Neural cell (in vitro differentiated cells): ENCODE data around the gene ARL14EPL. TPM values are rescaled to one million over a fixed set of nuclear protein-coding genes. Genes with fewer than 3 reads are reported as not detected.

Experiments
- H2AFZ ChIP-seq: fragments of 200-600, 300-800 bp; sonication (generic), shearing (Covaris generic); 2 replicates; pipeline ENCODE4 v1.6.0; 2014; ENCODE audit warnings: low read depth, mild to moderate bottlenecking, antibody characterized with exemption, low read length, moderate library complexity
- H3F3A ChIP-seq: fragments of 200-600 bp; shearing (Covaris generic); 2 replicates; pipeline ENCODE4 v1.6.1; 2016; ENCODE audit warnings: mild to moderate bottlenecking, moderate library complexity, mixed read lengths, antibody characterized with exemption, low read length; ENCODE audit not compliant: insufficient read depth, poor library complexity, severe bottlenecking
- H3K27ac ChIP-seq: fragments of 200-600, 300-800 bp; sonication (generic), shearing (Covaris generic); 2 replicates; pipeline ENCODE4 v1.5.1; 2014; ENCODE audit warnings: mild to moderate bottlenecking, low read length, moderate library complexity
- H3K27me3 ChIP-seq: fragments of 300-800, 200-600 bp; sonication (generic), shearing (Covaris generic); 2 replicates; pipeline ENCODE4 v1.6.0; 2014; ENCODE audit warnings: mild to moderate bottlenecking, low read depth, low read length, moderate library complexity; ENCODE audit not compliant: insufficient read depth
- H3K36me3 ChIP-seq: fragments of 300-800, 200-600 bp; sonication (generic), shearing (Covaris generic); 2 replicates; pipeline ENCODE4 v1.5.1; 2014; ENCODE audit warnings: mild to moderate bottlenecking, antibody characterized with exemption, low read length, moderate library complexity; ENCODE audit not compliant: insufficient read depth
- H3K4me2 ChIP-seq: fragments of 300-800, 200-600 bp; sonication (generic), shearing (Covaris generic); 2 replicates; pipeline ENCODE4 v1.6.0; 2014; ENCODE audit warnings: mild to moderate bottlenecking, low read length
- H3K4me3 ChIP-seq: fragments of 300-800, 200-600 bp; sonication (generic), shearing (Covaris generic); 2 replicates; pipeline ENCODE4 v1.5.1; 2014; ENCODE audit warnings: mild to moderate bottlenecking, low read length, moderate library complexity
- H3K79me2 ChIP-seq: fragments of 200-600 bp; shearing (Covaris generic); replicated peaks from 2 replicates; pipeline ENCODE4 v1.6.0; 2014; ENCODE audit warnings: mild to moderate bottlenecking, low read length, moderate library complexity; ENCODE audit not compliant: insufficient read depth
- H3K9ac ChIP-seq: fragments of 300-800, 200-600 bp; sonication (generic), shearing (Covaris generic); 2 replicates; pipeline ENCODE4 v1.6.1; 2016; ENCODE audit warnings: mild to moderate bottlenecking, low read length, mixed read lengths
- H3K9me2 ChIP-seq: fragments of 200-600 bp; shearing (Covaris generic); 2 replicates; pipeline ENCODE4 v1.6.1; 2016; ENCODE audit warnings: mild to moderate bottlenecking, low read length, mixed read lengths; ENCODE audit not compliant: insufficient read depth
- H3K9me3 ChIP-seq: fragments of 200-600, 300-800 bp; sonication (generic), shearing (Covaris generic); 2 replicates; pipeline ENCODE4 v1.6.1; 2016; ENCODE audit warnings: mild to moderate bottlenecking, mixed run types, low read length, moderate library complexity, mixed read lengths
- H4K20me1 ChIP-seq: fragments of 200-600 bp; shearing (Covaris generic); 2 replicates; pipeline ENCODE4 v1.6.1; 2016; ENCODE audit warnings: mild to moderate bottlenecking, mixed run types; ENCODE audit not compliant: insufficient read depth
- CTCF ChIP-seq: fragments of 450-650 bp; IDR thresholded peaks from 2 replicates; pipeline ENCODE4 v1.5.1; 2014; ENCODE audit warnings: antibody characterized with exemption, mild to moderate bottlenecking, moderate library complexity; ENCODE audit not compliant: poor library complexity, severe bottlenecking
- EP300 ChIP-seq: fragments of 450-650 bp; conservative IDR thresholded peaks from 2 replicates; pipeline ENCODE4 v1.6.1; 2014; ENCODE audit warnings: antibody characterized with exemption, mild to moderate bottlenecking, moderate library complexity; ENCODE audit not compliant: poor library complexity, severe bottlenecking
- EZH2 ChIP-seq: fragments of 200-600, 300-800 bp; shearing (Covaris generic), sonication (generic); IDR thresholded peaks from 2 replicates; pipeline ENCODE4 v1.6.1; 2014; ENCODE audit warnings: antibody characterized with exemption, low read length, borderline replicate concordance, mild to moderate bottlenecking; ENCODE audit not compliant: insufficient read depth, poor library complexity, severe bottlenecking
- MXI1 ChIP-seq: fragments of 450-650 bp; conservative IDR thresholded peaks from 2 replicates; pipeline ENCODE4 v1.6.1; 2014; ENCODE audit warnings: antibody characterized with exemption, mild to moderate bottlenecking; ENCODE audit not compliant: poor library complexity, severe bottlenecking
- POLR2AphosphoS5 ChIP-seq: IDR thresholded peaks from 2 replicates; pipeline ENCODE4 v1.6.1; 2012
- RAD21 ChIP-seq: fragments of 450-650 bp; conservative IDR thresholded peaks from 2 replicates; pipeline ENCODE4 v1.6.1; 2014; ENCODE audit warnings: antibody characterized with exemption, mild to moderate bottlenecking, moderate library complexity
- SMC3 ChIP-seq: fragments of 450-650 bp; conservative IDR thresholded peaks from 2 replicates; pipeline ENCODE4 v1.6.1; 2014; ENCODE audit warnings: antibody characterized with exemption, mild to moderate bottlenecking, moderate library complexity; ENCODE audit not compliant: poor library complexity
- TAF1 ChIP-seq: IDR thresholded peaks from 2 replicates; pipeline ENCODE4 v1.6.1; 2012; ENCODE audit warnings: low read depth
- polyA plus RNA-seq: library from polyadenylated mRNA; depleted of rRNA; stranded (reverse); fragments of >200 nt; gene quantifications from 2 replicates; pipeline ENCODE4 v1.2.3, GENCODE V29; 2014
- TF ChIP-seq, protein P1 (sequence below): IDR thresholded peaks from 2 replicates; pipeline ENCODE4 v1.6.1; 2012; ENCODE audit warnings: borderline replicate concordance

Gene ARL14EPL
- polyA plus RNA-seq, 1 donor from 2014 or later: 0.24 TPM

DNA sequence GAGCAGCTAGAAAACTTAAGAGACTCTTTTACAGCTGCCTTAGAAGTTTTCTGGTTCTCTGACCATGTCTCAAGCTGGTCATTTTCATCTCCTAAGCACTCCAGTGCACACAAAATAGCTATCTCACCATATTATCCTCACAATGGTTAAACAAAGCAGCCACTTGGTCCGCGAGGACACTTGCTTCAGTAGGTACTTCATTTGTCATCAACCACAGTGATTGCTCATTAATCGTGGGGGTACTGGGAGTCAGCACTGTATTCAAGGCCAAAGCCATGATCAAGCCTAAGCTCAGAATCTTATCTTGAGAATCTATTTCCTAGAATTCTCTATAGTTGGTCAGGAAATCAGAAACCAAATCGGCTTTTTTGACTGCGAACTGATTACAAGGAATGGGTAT, 2.9 kb downstream of the ARL14EPL start:
- no peak overlapping the region for H3K27ac ChIP-seq
- no peak overlapping the region for H2AFZ ChIP-seq
- no peaks in the 10 kb centered on the region for H3F3A ChIP-seq
- no peaks in the 10 kb centered on the region for H3K79me2 ChIP-seq
- no peaks in the 10 kb centered on the region for H3K27me3 ChIP-seq
- TF ChIP-seq, protein P1, sequence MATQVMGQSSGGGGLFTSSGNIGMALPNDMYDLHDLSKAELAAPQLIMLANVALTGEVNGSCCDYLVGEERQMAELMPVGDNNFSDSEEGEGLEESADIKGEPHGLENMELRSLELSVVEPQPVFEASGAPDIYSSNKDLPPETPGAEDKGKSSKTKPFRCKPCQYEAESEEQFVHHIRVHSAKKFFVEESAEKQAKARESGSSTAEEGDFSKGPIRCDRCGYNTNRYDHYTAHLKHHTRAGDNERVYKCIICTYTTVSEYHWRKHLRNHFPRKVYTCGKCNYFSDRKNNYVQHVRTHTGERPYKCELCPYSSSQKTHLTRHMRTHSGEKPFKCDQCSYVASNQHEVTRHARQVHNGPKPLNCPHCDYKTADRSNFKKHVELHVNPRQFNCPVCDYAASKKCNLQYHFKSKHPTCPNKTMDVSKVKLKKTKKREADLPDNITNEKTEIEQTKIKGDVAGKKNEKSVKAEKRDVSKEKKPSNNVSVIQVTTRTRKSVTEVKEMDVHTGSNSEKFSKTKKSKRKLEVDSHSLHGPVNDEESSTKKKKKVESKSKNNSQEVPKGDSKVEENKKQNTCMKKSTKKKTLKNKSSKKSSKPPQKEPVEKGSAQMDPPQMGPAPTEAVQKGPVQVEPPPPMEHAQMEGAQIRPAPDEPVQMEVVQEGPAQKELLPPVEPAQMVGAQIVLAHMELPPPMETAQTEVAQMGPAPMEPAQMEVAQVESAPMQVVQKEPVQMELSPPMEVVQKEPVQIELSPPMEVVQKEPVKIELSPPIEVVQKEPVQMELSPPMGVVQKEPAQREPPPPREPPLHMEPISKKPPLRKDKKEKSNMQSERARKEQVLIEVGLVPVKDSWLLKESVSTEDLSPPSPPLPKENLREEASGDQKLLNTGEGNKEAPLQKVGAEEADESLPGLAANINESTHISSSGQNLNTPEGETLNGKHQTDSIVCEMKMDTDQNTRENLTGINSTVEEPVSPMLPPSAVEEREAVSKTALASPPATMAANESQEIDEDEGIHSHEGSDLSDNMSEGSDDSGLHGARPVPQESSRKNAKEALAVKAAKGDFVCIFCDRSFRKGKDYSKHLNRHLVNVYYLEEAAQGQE: no peak
- TF ChIP-seq EP300: no peak
- no peak for TF ChIP-seq CTCF
- no peak for TF ChIP-seq EZH2
- no peak for TF ChIP-seq TAF1
- no peak for TF ChIP-seq POLR2AphosphoS5
- TF ChIP-seq SMC3: no peak
- TF ChIP-seq RAD21: no peak
- TF ChIP-seq MXI1: no peak
- H3K36me3 ChIP-seq: no peaks in the 10 kb centered on the region
- H4K20me1 ChIP-seq: no peaks in the 10 kb centered on the region
- no peak overlapping the region for H3K9ac ChIP-seq
- no peak overlapping the region for H3K4me3 ChIP-seq
- H3K9me2 ChIP-seq: no peaks in the 10 kb centered on the region
- H3K4me2 ChIP-seq: no peak overlapping the region
- no peaks in the 10 kb centered on the region for H3K9me3 ChIP-seq

GRCh38 chr5:116037236-116037822, 5.1 kb downstream of the ARL14EPL start:
- Histone ChIP-seq H3K27ac (no peak overlapping the region), H3K4me3 (no peak overlapping the region), H3K9me2 (no peaks in the 10 kb centered on the region), H2AFZ (no peak overlapping the region), H3K9me3 (no peaks in the 10 kb centered on the region), H3K4me2 (no peak overlapping the region), H4K20me1 (no peaks in the 10 kb centered on the region), H3K9ac (no peak overlapping the region), H3K79me2 (no peaks in the 10 kb centered on the region), H3F3A (no peaks in the 10 kb centered on the region), H3K27me3 (no peaks in the 10 kb centered on the region), H3K36me3 (no peaks in the 10 kb centered on the region)
- no peak for TF ChIP-seq EZH2
- TF ChIP-seq CTCF: no peak
- TF ChIP-seq SMC3: no peak
- TF ChIP-seq POLR2AphosphoS5: no peak
- no peak for TF ChIP-seq MXI1
- no peak for TF ChIP-seq EP300
- TF ChIP-seq, protein P1: no peak
- TF ChIP-seq RAD21: no peak
